ENCODE results near the gene LUC7L3. TPM values are rescaled to one million over a fixed set of nuclear protein-coding genes. Genes with fewer than 3 reads are reported as not detected.

The LUC7L3 gene, protein sequence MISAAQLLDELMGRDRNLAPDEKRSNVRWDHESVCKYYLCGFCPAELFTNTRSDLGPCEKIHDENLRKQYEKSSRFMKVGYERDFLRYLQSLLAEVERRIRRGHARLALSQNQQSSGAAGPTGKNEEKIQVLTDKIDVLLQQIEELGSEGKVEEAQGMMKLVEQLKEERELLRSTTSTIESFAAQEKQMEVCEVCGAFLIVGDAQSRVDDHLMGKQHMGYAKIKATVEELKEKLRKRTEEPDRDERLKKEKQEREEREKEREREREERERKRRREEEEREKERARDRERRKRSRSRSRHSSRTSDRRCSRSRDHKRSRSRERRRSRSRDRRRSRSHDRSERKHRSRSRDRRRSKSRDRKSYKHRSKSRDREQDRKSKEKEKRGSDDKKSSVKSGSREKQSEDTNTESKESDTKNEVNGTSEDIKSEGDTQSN
- total RNA-seq = 56.4 and 56.9 TPM in 2 replicates
- 156 and 256 TPM in 2 replicates for polyA plus RNA-seq

DNA sequence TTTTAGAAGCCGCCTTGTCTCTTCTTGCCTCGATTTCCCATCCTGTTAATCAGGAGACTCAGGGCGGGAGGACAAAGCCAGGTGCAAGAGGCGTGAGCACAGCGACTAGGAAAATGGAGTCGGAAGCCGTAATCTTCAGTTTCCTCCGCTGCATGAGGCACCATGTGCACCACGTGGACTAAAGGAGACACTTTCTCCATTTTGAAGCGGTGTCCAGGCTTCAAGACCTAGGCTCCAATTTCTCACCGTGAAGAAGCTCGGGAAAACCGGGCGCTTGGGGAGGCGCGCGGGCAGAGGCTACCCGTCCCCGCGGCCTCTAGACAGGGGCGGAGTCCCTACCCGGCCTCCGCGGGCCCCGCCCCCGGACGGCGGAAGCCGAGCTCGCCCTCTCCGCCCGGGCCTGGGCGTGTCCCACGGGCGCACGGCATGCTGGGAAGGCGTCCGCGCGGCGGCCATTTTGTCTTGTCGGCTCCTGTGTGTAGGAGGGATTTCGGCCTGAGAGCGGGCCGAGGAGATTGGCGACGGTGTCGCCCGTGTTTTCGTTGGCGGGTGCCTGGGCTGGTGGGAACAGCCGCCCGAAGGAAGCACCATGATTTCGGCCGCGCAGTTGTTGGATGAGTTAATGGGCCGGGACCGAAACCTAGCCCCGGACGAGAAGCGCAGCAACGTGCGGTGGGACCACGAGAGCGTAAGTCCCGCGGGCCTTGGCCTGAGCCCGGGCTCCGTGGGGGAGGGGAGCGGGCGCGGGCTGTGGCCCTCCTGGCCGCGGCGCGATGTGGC lies at the start of gene LUC7L3:
Gene LUC7L3, plus strand, starts transcription at position 460 of the 780 bp plus-strand sequence. Its CDS starts 130 bp downstream, at position 590.
- Histone ChIP-seq H4K20me1 (ENCODE audit: insufficient read depth, poor library complexity, severe bottlenecking) (peaks cover 46% of the 10 kb centered on the region), H3K4me2 (peak within 1 kb of the TSS; percentile 90), H3K27ac (peak within 1 kb of the TSS; percentile 99), H3K36me3 (replicated peaks; ENCODE audit: insufficient read depth, low read depth) (no peaks in the 10 kb centered on the region), H3K9me3 (ENCODE audit: low read depth) (no peaks in the 10 kb centered on the region), H3K27me3 (no peaks in the 10 kb centered on the region), H2AFZ (peak within 1 kb of the TSS; percentile 81), H3K79me2 (peaks cover 50% of the 10 kb centered on the region), H3K4me1 (ENCODE audit: insufficient read depth) (peaks cover 31% of the 10 kb centered on the region), H3K4me3 (peak within 1 kb of the TSS; percentile 78), H3K9me2 (replicated peaks; ENCODE audit: insufficient read depth) (no peaks in the 10 kb centered on the region)
- TF ChIP-seq EZH2 (IDR thresholded peaks at IDR 0.05; ENCODE audit: borderline replicate concordance) = no peak
- peak; percentile 98 for DNase-seq (ENCODE audit: low spot score)
- WGBS (ENCODE audit: low lambda C conversion rate, missing lambda C conversion rate) = 3% methylated on average over 76 of the region's 76 CpGs

DNA sequence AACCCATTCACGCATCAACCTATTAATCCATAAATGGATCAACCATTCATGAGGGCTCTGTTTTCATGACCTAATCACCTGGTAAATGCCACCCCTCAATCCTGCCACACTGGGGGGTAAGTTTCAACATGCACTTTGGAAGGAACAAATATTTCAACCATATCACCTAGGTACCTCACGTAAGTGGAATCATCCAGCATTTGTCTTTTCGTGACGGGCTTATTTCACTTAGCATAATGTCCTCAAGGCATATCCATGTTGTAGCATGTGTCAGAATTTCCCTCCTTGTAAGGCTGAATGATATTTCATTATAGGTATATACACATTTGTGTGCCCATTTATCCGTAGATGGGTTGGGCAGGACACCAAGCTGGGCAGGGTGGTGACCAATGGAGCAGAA lies 47.3 kb upstream of the LUC7L3 start:
- Histone ChIP-seq H3K79me2 (no peaks in the 10 kb centered on the region), H3K4me2 (no peak overlapping the region), H3K9me2 (replicated peaks; ENCODE audit: insufficient read depth) (no peaks in the 10 kb centered on the region), H3K9me3 (ENCODE audit: low read depth) (no peaks in the 10 kb centered on the region), H3K27ac (no peak overlapping the region), H3K4me3 (no peak overlapping the region), H3K27me3 (no peaks in the 10 kb centered on the region), H3K36me3 (replicated peaks; ENCODE audit: insufficient read depth, low read depth) (no peaks in the 10 kb centered on the region), H3K4me1 (ENCODE audit: insufficient read depth) (peaks cover 7% of the 10 kb centered on the region), H2AFZ (no peak overlapping the region), H4K20me1 (ENCODE audit: insufficient read depth, poor library complexity, severe bottlenecking) (no peaks in the 10 kb centered on the region)
- TF ChIP-seq EZH2 (IDR thresholded peaks at IDR 0.05; ENCODE audit: borderline replicate concordance) (no peak), EZH2phosphoT487 (IDR thresholded peaks at IDR 0.05; ENCODE audit: low read depth, severe bottlenecking, unreplicated experiment) (no peak)
- TF ChIP-seq, protein P1, sequence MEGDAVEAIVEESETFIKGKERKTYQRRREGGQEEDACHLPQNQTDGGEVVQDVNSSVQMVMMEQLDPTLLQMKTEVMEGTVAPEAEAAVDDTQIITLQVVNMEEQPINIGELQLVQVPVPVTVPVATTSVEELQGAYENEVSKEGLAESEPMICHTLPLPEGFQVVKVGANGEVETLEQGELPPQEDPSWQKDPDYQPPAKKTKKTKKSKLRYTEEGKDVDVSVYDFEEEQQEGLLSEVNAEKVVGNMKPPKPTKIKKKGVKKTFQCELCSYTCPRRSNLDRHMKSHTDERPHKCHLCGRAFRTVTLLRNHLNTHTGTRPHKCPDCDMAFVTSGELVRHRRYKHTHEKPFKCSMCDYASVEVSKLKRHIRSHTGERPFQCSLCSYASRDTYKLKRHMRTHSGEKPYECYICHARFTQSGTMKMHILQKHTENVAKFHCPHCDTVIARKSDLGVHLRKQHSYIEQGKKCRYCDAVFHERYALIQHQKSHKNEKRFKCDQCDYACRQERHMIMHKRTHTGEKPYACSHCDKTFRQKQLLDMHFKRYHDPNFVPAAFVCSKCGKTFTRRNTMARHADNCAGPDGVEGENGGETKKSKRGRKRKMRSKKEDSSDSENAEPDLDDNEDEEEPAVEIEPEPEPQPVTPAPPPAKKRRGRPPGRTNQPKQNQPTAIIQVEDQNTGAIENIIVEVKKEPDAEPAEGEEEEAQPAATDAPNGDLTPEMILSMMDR (IDR thresholded peaks at IDR 0.05; ENCODE audit: poor library complexity) = no peak
- no peak for DNase-seq (ENCODE audit: low spot score)
- WGBS (ENCODE audit: low lambda C conversion rate, missing lambda C conversion rate) = 95% methylated on average over 5 of the region's 5 CpGs

DNA sequence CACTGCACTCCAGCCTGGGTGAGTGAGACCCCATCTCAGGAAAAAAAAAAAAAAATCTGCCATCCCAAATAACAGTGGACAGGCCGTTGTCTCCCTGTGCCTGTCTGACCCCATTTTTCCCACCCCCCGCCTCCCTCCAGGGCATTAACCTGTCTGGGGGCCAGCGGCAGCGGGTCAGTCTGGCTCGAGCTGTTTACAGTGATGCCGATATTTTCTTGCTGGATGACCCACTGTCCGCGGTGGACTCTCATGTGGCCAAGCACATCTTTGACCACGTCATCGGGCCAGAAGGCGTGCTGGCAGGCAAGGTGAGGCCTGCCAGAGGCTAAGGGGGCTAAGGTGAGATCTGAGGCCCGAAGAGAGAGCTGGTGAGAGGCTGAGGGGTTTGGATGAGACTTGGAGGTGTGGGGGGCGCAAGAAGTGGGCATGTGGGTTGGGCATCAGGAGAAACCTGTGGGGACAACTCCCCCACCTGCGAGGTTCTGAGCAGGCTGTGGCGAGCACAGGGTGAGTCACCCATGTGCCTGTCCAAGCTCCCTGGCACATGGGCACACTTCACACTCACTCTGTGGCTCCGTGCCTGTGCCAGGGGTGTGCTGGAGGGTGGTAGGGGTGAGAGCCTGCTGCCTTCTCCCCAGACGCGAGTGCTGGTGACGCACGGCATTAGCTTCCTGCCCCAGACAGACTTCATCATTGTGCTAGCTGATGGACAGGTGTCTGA lies 46.4 kb upstream of the LUC7L3 start:
- no peaks in the 10 kb centered on the region for H3K9me3 ChIP-seq (ENCODE audit: low read depth)
- H3K27ac ChIP-seq = no peak overlapping the region
- H3K27me3 ChIP-seq = no peaks in the 10 kb centered on the region
- H3K4me3 ChIP-seq = no peak overlapping the region
- H2AFZ ChIP-seq = no peak overlapping the region
- no peaks in the 10 kb centered on the region for H3K9me2 ChIP-seq (replicated peaks; ENCODE audit: insufficient read depth)
- TF ChIP-seq EZH2 (IDR thresholded peaks at IDR 0.05; ENCODE audit: borderline replicate concordance) = no peak
- TF ChIP-seq, protein P1 (IDR thresholded peaks at IDR 0.05; ENCODE audit: poor library complexity) = no peak
- TF ChIP-seq EZH2phosphoT487 (IDR thresholded peaks at IDR 0.05; ENCODE audit: low read depth, severe bottlenecking, unreplicated experiment) = no peak
- no peaks in the 10 kb centered on the region for H3K36me3 ChIP-seq (replicated peaks; ENCODE audit: insufficient read depth, low read depth)
- peaks cover 7% of the 10 kb centered on the region for H3K4me1 ChIP-seq (ENCODE audit: insufficient read depth)
- WGBS (ENCODE audit: low lambda C conversion rate, missing lambda C conversion rate) = 96% methylated on average over 20 of the region's 20 CpGs
- H3K79me2 ChIP-seq = no peaks in the 10 kb centered on the region
- no peaks in the 10 kb centered on the region for H4K20me1 ChIP-seq (ENCODE audit: insufficient read depth, poor library complexity, severe bottlenecking)
- no peak for DNase-seq (ENCODE audit: low spot score)
- no peak overlapping the region for H3K4me2 ChIP-seq
